NOMO-1 treated with DMSO at 0.1 percent for 48 hours (cell line): ENCODE data around the gene RECQL.
"Not testable (repeated sequence)": the region's sequence is repeated elsewhere in the genome, so short reads cannot be mapped to it uniquely, and the experiment has no call there.

Source experiments
- DNase-seq: peaks from one replicate; lab custom pipeline; 2025; ENCODE audit not compliant: unreplicated experiment; lab: John Stamatoyannopoulos, UW

The RECQL gene

GRCh38 chr12:21502872-21503271 is 1.4 kb upstream of the RECQL start:
- DNase-seq: no peak

- DNase-seq: peak; percentile 10
These were observed 695 bp upstream of the RECQL start for GRCh38 chr12:21502164-21502496.

GRCh38 chr12:21500786-21501257 is 613 bp downstream of the RECQL start:
- DNase-seq: no peak

DNA sequence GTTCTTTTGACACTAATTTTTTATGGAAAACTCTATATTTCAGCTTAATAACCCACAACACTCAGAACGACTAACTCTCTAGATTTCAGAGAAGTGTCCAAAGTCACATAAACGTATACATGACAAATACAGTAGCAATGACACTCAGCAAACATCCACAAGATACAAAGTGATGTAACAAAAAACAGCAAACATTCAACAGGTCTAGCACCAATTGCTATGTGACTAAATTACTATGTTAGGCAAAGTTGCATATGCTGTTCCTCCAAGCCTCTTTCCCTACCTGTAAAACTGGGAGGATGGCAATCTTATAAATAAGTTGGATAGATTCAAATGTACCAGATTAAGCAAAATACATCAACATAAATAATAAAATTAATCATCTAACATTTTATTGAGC is 1.7 kb downstream of the RECQL start:
- DNase-seq: no peak

DNA sequence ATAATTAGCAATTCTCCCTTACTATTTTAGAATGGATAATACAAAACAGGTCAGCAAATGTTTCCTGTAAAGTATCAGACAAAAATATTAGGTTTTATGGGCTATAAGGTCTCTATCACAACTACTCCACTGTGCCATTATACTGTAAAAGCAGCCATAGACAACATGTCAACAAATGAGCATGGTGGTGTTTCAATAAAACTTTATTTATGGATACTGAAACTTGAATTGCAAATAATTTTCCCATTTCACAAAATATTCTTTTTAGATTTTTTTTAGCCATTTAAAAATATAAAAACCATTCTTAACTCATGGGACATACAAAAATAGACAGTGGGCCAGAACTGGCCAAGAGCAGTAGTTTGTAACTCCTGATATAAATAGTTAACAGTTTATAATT is 15.4 kb downstream of the RECQL start:
- DNase-seq: no peak

DNA sequence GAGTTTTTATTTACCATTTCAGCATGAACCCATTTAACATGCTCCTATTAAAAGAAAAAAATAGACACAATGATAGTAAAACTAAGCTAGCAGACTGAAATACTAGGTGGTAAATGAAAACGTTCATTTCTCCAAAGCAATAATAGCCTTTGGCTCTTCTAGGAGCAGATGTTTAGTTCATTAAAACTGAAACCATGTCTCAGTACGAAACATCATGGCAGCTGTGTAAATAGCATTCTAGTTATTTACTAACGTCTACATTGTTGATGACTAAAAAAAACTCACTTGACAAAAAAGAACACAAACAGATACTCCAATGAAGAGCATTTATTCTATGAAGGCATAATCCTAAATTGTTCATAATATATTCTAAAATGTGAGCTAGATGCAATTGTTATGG is 17.9 kb downstream of the RECQL start:
- DNase-seq: no peak

DNA sequence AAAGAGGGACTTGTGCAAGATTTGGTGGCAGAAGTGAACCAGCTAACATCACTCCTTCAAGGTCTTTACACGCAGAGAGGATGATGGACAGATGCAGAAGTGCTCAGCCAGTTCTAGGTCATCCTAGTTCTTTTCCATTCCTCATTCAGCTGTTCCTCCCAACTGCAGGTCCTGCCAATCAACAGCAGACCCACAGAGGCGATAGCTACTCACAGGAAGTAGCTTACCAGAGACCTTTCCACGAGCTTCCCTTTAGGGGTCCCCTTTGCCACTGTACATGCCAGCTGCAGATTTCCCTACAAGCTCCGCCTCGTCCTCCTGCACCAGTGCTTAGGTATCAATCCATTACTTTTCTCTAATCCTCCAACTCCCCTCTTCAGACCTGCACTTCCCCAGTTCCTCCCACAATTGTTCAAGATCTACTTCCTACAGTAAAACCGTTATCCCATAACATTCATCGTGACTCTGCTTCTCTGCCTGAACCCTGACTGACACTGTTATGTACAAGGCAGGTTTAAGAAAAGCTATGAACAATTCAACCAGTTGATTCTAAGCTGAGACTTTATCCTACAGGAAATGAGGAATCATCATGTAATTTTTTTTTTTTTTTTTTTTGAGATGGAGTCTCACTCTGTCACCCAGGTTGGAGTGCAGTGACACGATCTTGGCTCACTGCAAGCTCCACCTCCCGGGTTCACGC is 22.5 kb downstream of the RECQL start:
- no peak for DNase-seq

DNA sequence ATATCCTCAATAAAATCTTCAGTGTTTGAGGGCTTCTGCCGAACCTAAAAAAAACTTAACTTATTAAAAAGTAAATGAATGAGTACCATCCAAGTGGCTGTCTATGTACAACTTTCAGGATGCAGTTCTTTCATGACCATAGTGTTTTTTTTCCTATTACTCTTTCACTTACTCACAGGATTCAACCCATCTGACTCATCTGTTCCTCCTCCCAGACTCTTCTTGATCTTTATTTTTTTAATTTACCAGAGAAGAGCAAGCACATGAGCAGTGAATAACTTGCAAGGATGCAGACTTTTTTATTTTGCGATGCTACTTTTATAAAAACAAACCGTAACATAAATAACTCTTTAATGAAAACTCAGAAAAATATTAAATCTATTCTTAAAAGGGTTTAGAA is 24.5 kb downstream of the RECQL start:
- no peak for DNase-seq

- no peak for DNase-seq
These were observed 25.9 kb downstream of the RECQL start for GRCh38 chr12:21475552-21475951.

- DNase-seq: no peak
These were observed 29.1 kb downstream of the RECQL start for GRCh38 chr12:21472197-21472823.

- DNase-seq: no peak
These were observed 30.1 kb downstream of the RECQL start for GRCh38 chr12:21471294-21471693.

DNA sequence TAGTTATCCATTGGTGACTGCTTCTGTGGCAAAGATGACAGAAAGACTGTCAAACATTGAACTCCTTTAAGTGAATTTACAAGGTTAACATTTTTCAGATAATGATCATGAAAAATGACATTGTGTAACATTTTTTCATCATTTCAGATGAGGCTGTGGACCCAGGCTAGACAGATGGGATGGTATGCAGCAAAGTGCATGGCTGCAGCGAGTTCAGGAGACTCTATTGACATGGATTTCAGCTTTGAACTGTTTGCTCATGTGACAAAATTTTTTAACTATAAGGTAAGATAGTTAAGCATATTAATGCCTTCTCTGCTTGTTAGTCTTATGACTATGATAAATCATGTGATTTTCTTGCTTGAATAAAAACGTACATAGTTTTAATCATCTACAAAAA is 34.1 kb downstream of the RECQL start:
- DNase-seq: not testable (repeated sequence)

DNA sequence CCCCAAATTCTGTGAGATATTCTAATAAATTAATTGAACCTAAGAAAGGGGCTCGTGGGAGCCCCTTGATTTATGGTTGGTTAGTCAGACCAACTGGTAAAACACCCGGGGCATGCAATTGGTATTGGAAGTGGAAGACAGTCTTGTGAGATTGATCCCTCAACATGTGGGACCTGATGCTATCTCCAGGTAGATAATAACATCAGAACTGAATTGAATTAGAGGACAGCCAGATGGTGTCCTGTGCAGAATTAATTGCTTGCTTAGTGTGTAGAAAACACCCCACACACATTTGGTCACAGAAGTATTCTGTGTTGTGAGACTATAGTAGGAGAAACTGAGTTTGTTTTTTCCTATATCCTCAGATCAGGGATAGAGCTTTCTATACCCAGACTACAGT is 42.0 kb downstream of the RECQL start:
- DNase-seq: no peak

- DNase-seq: peak; percentile 88
These were observed 45.1 kb downstream of the RECQL start for GRCh38 chr12:21456291-21456780.

DNA sequence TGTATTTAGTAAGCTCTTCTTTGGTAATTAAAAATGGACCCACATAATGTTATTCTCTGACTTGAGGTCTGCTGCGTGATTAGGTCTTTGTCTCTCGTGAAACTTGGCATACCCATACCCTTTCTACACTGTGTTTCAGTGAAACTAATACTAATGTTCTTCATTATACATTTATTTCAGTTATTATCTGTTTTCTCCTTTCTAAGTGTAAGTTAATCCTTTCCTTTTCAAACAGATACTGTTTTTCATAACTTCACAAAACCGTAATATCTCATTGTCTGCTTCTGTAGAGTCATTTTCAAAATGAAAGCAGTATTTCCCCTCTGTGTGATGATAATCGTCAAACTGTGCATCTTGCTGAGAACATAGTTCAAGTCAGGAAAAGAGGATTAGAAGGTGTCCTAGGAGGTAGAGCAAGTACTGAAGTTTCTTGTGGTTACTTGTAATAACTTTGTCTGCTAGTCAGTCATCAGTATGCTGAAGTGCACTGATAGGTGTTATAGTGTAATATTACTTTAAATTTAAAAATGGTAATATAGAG is 48.1 kb downstream of the RECQL start:
- no peak for DNase-seq

GRCh38 chr12:21451529-21451928 is 49.9 kb downstream of the RECQL start:
- no peak for DNase-seq

DNA sequence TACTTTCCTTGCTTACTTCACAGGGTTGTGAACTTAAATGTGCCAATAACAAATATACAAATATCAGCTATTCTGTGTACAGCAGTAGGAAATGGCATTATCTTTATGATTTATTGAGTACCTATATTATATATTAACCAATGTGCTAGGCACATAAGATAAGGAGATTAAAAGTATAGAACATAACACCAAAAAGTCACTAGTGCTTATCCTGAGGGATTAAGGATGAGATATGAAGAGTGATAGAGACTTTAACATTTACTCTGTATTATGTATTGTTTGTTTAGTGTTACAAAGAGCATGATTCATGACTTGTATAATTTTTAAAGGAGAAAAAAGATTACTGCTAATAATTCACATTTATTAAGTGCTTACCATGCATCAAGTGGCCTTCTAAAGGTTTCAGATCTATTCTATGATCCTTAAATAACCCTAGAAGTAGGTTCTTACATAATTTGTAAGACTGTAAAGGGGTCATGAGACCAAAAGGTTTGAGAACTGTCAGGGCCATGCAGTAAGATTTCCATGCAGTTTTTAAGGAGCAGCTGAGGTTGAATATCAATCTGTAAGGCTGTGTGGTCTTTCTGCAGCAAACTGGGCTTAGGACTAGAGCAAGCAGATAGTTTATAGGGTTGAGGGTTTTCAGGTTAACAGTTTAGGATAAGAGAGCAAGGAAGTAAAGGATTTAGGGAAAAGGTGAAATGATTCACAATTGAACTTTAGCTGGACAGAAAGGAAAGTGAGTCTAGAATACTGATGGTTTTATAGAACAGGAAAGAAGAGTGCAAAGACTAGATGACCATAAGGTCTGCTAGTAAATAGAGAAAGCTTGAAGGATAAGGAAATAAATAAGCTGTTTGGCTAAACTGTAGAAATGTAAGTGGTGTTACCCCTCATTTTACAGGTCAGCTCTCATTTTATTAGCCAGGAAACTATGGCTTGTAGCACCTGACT is 57.0 kb downstream of the RECQL start:
- DNase-seq: no peak

DNA sequence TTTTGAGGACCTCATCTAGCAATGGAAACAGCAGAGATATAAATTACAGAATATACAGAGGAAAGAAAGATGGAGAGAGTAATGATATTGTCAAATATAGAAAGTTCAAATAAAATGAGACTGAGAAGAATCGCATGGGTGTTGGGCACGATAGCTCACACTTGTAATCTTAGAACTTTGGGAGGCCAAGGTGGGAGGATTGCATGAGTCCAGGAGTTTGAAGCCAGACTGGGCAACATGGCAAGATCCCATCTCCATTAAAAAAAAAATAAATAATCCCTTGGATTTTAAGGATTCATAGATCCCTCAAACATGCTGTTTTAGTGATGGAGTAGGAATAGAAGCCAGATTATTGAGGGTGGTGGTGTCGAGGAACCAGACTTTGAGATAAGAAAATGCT is 62.1 kb downstream of the RECQL start:
- DNase-seq: no peak

DNA sequence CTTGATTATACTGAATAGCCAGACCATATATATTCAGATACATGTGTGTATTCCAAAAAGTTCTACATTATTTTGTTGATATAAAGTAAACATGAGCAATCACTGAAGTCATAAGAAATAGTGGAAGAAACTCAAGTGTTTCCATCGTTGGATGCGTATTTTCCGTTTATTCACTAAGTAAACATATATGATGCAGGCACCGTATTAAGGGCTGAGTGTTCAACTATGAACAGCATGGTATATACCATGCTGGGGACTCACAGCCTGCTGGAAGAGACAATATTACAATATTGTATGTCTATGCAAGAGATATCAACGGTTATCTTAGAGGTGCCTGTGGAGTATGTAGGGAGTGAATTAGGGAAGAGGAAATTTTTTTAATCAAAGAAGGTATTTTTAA is 62.8 kb downstream of the RECQL start:
- no peak for DNase-seq

- DNase-seq: no peak
These were observed 66.7 kb downstream of the RECQL start for GRCh38 chr12:21434699-21435098.

DNA sequence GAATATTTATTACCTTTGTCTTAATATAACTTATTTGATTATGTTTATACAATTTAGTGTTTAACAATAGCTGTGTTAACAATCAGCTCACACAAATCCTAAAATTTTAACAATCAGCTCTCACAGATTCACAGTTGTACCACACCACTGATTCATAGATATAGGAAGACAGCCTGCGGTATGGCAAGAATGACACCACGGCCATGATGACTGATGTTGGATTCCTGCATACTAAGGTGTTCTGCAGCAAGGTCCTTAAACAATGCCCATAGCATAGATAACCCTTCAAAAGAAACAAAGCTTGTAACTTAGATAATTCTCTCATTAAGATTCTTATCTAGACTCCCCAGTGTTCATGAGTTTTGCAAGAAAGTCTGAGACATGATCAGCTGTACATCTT is 67.9 kb downstream of the RECQL start:
- no peak for DNase-seq
